Measurements from ENCODE around the gene JADE3. TPM values are rescaled to one million over a fixed set of nuclear protein-coding genes. Genes with fewer than 3 reads are reported as not detected.
"Not testable (repeated sequence)": the region's sequence is repeated elsewhere in the genome, so short reads cannot be mapped to it uniquely, and the experiment has no call there.

Gene JADE3
- total RNA-seq, 1 donor from 2014 or later, result 10.1 TPM

DNA sequence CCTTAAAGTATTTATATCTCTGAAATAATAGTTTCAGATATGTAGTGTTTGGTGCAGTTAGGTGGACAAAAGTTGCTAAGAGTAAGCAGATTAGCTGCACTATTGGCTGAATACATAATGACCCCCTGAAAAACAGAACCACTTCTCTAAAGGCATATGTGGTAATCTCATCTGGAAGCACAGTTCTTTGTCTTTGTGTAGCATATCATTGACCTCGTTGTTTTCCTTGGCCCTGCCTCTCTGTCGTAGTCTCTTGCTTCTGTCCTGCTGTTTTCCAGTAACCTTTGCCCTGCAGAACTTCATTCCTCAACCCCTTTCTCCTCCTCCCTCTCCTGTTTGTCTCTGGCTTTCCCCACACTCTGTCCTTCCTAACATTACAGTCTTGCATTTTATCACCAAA, 41.4 kb downstream of the JADE3 start:
- Histone ChIP-seq H3K36me3 (no peaks in the 10 kb centered on the region), H3K27me3 (no peaks in the 10 kb centered on the region), H3K4me1 (no peaks in the 10 kb centered on the region), H3K27ac (no peak overlapping the region), H3K4me3 (no peak overlapping the region), H3K9me3 (no peaks in the 10 kb centered on the region)
- TF ChIP-seq, protein P1, sequence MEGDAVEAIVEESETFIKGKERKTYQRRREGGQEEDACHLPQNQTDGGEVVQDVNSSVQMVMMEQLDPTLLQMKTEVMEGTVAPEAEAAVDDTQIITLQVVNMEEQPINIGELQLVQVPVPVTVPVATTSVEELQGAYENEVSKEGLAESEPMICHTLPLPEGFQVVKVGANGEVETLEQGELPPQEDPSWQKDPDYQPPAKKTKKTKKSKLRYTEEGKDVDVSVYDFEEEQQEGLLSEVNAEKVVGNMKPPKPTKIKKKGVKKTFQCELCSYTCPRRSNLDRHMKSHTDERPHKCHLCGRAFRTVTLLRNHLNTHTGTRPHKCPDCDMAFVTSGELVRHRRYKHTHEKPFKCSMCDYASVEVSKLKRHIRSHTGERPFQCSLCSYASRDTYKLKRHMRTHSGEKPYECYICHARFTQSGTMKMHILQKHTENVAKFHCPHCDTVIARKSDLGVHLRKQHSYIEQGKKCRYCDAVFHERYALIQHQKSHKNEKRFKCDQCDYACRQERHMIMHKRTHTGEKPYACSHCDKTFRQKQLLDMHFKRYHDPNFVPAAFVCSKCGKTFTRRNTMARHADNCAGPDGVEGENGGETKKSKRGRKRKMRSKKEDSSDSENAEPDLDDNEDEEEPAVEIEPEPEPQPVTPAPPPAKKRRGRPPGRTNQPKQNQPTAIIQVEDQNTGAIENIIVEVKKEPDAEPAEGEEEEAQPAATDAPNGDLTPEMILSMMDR (IDR thresholded peaks at IDR 0.05), result no peak
- no peak for DNase-seq
- ATAC-seq, result no peak
- intact Hi-C loops (cut with DNase I), result no loop called here

DNA sequence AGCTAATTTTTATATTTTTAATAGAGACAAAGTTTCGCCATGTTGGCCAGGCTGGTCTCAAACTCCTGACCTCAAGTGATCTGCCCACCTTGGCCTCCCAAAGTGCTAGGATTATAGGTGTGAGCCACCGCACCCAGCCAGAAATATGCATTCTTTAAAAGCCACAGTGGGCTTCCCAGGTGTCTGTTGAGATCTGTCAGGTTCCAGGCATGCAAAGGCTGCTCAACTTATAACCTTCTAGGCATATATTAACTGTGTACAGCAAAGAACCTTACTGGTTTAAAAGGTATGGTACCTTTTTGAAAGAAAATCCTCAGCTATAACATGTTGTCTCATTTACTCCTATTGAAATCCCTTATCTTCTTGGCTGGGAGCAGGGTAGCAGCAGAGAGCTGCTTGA, 42.5 kb downstream of the JADE3 start:
- intact Hi-C loops (cut with DNase I), result no loop called here
- Histone ChIP-seq H3K4me3 (no peak overlapping the region), H3K27me3 (no peaks in the 10 kb centered on the region), H3K27ac (no peak overlapping the region), H3K36me3 (no peaks in the 10 kb centered on the region), H3K4me1 (no peaks in the 10 kb centered on the region), H3K9me3 (no peaks in the 10 kb centered on the region)
- DNase-seq (no peak), ATAC-seq (no peak)
- TF ChIP-seq, protein P1 (IDR thresholded peaks at IDR 0.05), result no peak

DNA sequence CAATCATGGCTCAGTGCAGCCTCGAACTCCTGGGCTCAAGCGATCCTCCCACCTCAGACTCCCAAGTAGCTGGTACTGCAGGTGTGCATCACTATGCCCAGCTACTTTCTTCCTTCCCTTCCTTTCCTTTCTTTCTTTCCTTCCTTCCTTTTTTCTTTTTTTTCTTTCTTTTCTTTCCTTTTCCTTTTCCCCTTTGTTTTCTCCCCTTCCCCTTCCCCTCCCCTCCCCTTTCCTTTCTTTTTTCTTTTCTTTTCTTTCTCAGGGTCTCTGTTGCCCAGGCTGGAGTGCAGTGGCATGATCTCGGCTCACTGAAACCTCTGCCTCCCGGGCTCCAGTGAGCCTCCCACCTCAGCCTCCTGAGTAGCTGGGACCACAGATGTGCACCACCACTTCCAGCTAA, 44.4 kb downstream of the JADE3 start:
- H3K4me3 ChIP-seq; H3K27ac ChIP-seq; intact Hi-C loops (cut with DNase I); H3K36me3 ChIP-seq; H3K27me3 ChIP-seq; H3K4me1 ChIP-seq; H3K9me3 ChIP-seq; DNase-seq; ATAC-seq: not testable (repeated sequence)

DNA sequence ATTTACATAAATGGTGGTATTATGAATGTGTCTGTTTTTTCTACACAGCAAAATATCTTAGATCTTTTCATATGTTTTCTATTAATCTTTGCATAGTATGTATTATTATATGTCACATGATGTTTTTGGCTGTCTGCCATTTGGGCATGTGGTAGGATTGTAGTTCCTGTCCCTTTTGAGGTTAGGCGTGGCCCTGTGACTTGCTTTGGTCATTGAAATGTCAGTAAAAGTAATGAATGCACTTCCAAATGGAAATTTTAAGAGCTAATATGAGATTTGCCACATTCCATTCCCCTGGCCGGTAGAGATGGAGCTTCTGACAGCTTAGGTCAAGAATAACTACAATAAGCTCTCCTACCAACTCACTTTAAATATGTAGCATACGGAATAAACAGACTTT, 45.1 kb downstream of the JADE3 start:
- no peaks in the 10 kb centered on the region for H3K36me3 ChIP-seq
- no peak for ATAC-seq
- no peak overlapping the region for H3K4me3 ChIP-seq

DNA sequence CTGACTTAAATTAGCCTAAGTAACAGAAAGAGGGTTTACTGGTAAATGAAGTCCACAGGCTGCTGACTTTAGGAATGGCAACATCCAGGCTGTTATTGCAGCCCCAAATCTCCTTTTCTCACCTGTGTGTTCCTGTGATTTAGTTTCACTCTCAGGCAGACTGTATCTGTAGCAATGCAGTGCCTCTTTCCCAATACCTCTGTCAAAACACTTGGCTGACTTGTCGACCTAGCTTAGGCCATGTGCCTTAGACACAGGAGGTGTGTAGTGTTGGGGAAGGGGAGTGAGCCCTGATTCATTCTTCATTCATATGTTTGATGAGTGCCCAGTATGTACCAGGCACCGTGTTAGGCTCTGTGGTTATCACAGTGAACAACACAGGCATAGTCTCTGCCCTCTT, 46.9 kb downstream of the JADE3 start:
- Histone ChIP-seq H3K4me3 (no peak overlapping the region), H3K9me3 (no peaks in the 10 kb centered on the region), H3K4me1 (no peaks in the 10 kb centered on the region), H3K36me3 (no peaks in the 10 kb centered on the region), H3K27me3 (no peaks in the 10 kb centered on the region), H3K27ac (no peak overlapping the region)
- ATAC-seq, result peak; percentile 78
- no peak for DNase-seq
- TF ChIP-seq, protein P1 (IDR thresholded peaks at IDR 0.05), result no peak
- intact Hi-C loops (cut with DNase I), result no loop called here

More for the DNA sequence above, 45.1 kb downstream of the JADE3 start:
- Histone ChIP-seq H3K4me1 (no peaks in the 10 kb centered on the region), H3K27me3 (no peaks in the 10 kb centered on the region), H3K27ac (no peak overlapping the region), H3K9me3 (no peaks in the 10 kb centered on the region)
- intact Hi-C loops (cut with DNase I), result no loop called here
- no peak for DNase-seq
- TF ChIP-seq, protein P1 (IDR thresholded peaks at IDR 0.05), result no peak

DNA sequence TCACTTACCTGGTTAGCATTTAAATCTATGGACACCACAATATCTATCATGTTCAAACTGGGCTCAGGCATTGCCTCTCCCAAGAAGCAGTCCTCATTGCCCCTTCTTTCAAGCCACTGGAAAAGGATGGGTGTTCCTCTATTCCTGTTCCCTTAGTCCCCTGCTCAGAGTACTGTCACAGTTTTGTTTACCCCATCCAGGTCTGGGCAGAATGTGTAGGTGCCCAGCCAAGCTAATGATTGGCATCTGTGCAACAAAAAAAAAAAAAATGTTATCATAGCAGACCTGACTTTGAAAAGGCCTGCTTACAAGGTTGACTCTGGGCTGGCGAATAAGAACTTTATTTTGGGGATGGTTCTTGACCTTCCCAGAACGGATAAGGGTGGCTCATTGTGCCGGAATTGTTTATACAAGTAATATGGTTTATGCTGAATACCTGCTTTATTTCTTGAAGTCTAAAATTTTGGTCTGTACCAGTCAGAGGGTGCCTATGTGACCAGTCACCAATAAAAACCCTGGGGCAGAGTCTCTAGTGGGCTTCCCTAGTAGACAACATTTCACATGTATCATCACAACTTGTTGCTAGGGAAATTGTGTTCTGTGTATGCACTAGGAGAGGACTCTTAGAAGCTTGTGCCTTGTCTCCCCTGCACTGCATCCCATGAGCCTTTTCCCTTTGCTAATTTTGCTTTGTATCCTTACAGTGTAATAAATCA, 47.9 kb downstream of the JADE3 start:
- Histone ChIP-seq H3K9me3 (no peaks in the 10 kb centered on the region), H3K36me3 (no peaks in the 10 kb centered on the region), H3K27me3 (no peaks in the 10 kb centered on the region), H3K4me1 (no peaks in the 10 kb centered on the region), H3K4me3 (no peak overlapping the region), H3K27ac (no peak overlapping the region)
- DNase-seq (no peak), ATAC-seq (no peak)
- TF ChIP-seq, protein P1 (IDR thresholded peaks at IDR 0.05), result no peak
- intact Hi-C loops (cut with DNase I), result no loop called here

Measured in upper lobe of right lung (tissue), 1 donor.